PC-3 (cell line): ENCODE measurements around the gene LHFPL5. TPM values are rescaled to one million over a fixed set of nuclear protein-coding genes. Genes with fewer than 3 reads are reported as not detected.

Source experiments
- ATAC-seq: fragments of 200-7000 bp; cut with Tn5 transposase; 2 replicates; pipeline ENCODE4 v1.9.1; 2020; ENCODE audit warnings: mild to moderate bottlenecking, moderate library complexity
- BruUV-seq: library from RNA; stranded (reverse); fragments of 400-500 nt; replicated peaks from 2 replicates; lab custom pipeline; 2021; lab: Mats Ljungman, UMichigan
- CTCF ChIA-PET: fragments of 300-600 bp; sonication (Branson Sonifier 250); formaldehyde crosslinking; loops from one replicate; lab custom pipeline; 2022; ENCODE audit warnings: antibody characterized with exemption; lab: Charles Lee
- POLR2A ChIA-PET: fragments of 300-600 bp; sonication (Branson Sonifier 250); formaldehyde crosslinking; loops from one replicate; lab custom pipeline; 2022; ENCODE audit warnings: antibody characterized with exemption; ENCODE audit not compliant: unreplicated experiment; lab: Charles Lee
- DNase-seq: peaks from one replicate; pipeline ENCODE4 v3.0.0-alpha.2; 2015
- H2AFZ ChIP-seq: fragments of 300-600 bp; sonication (generic); 2 replicates; pipeline ENCODE4 v1.6.0; 2016; ENCODE audit warnings: antibody characterized with exemption, low read length
- H3F3A ChIP-seq: fragments of 300-600 bp; sonication (generic); one replicate; pipeline ENCODE4 v1.6.0; 2017; ENCODE audit warnings: antibody characterized with exemption, low read length, control low read depth, mild to moderate bottlenecking; ENCODE audit not compliant: unreplicated experiment
- H3K27ac ChIP-seq: fragments of 300-600 bp; sonication (generic); 2 replicates; pipeline ENCODE4 v1.5.1; 2016; ENCODE audit warnings: mild to moderate bottlenecking, low read length
- H3K27me3 ChIP-seq: fragments of 300-600 bp; sonication (generic); 2 replicates; pipeline ENCODE4 v1.6.1; 2016; ENCODE audit warnings: low read length, mixed read lengths
- H3K36me3 ChIP-seq: fragments of 300-600 bp; sonication (generic); 2 replicates; pipeline ENCODE4 v1.6.1; 2016; ENCODE audit warnings: low read depth, mixed run types, low read length, mixed read lengths
- H3K4me1 ChIP-seq: fragments of 300-600 bp; sonication (generic); 2 replicates; pipeline ENCODE4 v1.5.1; 2016; ENCODE audit warnings: low read length; ENCODE audit not compliant: insufficient read depth
- H3K4me2 ChIP-seq: fragments of 300-600 bp; sonication (generic); 2 replicates; pipeline ENCODE4 v1.6.0; 2016; ENCODE audit warnings: low read length
- H3K4me3 ChIP-seq: fragments of 300-600 bp; sonication (generic); 2 replicates; pipeline ENCODE4 v1.5.1; 2016; ENCODE audit warnings: mild to moderate bottlenecking, low read length, mixed read lengths
- H3K79me2 ChIP-seq: fragments of 300-600 bp; sonication (generic); 2 replicates; pipeline ENCODE4 v1.6.1; 2017; ENCODE audit warnings: low read length, mixed read lengths
- H3K9ac ChIP-seq: fragments of 300-600 bp; sonication (generic); 2 replicates; pipeline ENCODE4 v1.6.0; 2016; ENCODE audit warnings: mild to moderate bottlenecking, low read length
- H3K9me2 ChIP-seq: fragments of 300-600 bp; sonication (generic); replicated peaks from 2 replicates; pipeline ENCODE4 v1.6.1; 2016; ENCODE audit warnings: mixed run types, low read length, mixed read lengths
- H3K9me3 ChIP-seq: fragments of 300-600 bp; sonication (generic); 2 replicates; pipeline ENCODE4 v1.6.1; 2016; ENCODE audit warnings: low read length, mixed read lengths
- H4K20me1 ChIP-seq: fragments of 300-600 bp; sonication (generic); 2 replicates; pipeline ENCODE4 v1.6.1; 2016; ENCODE audit warnings: low read length, mixed read lengths
- CTCF ChIP-seq: fragments of 300-600 bp; sonication (generic); conservative IDR thresholded peaks from 2 replicates; pipeline ENCODE4 v1.5.1; 2017; ENCODE audit warnings: antibody characterized with exemption, low read depth, mild to moderate bottlenecking, low read length
- EZH2 ChIP-seq: fragments of 300-600 bp; sonication (generic); IDR thresholded peaks from one replicate; pipeline ENCODE4 v1.6.1; 2017; ENCODE audit warnings: antibody characterized with exemption, mild to moderate bottlenecking, low read length; ENCODE audit not compliant: unreplicated experiment
- EZH2phosphoT487 ChIP-seq: fragments of 300-600 bp; sonication (generic); IDR thresholded peaks from 2 replicates; pipeline ENCODE4 v1.6.1; 2018; ENCODE audit warnings: mild to moderate bottlenecking, antibody characterized with exemption, low read length, borderline replicate concordance
- intact Hi-C: fragments of 100-400 bp; cut with micrococcal nuclease; formaldehyde crosslinking; loops from 2 replicates; pipeline ENCODE4 v1.9.0; 2023
- total RNA-seq: library from RNA; depleted of rRNA; stranded (reverse); fragments of >200 nt; gene quantifications from 2 replicates; pipeline ENCODE4 v1.2.3, GENCODE V29; 2014

Gene LHFPL5
- total RNA-seq, 1 experiment from 2014 or later, result not detected

- no peaks in the 10 kb centered on the region for H4K20me1 ChIP-seq
- ChIA-PET CTCF (no interaction called here), POLR2A (no interaction called here)
- H3K27ac ChIP-seq, result no peak overlapping the region
- no peaks in the 10 kb centered on the region for H3K27me3 ChIP-seq
- no peak overlapping the region for H3K4me3 ChIP-seq
- no peak overlapping the region for H3K4me2 ChIP-seq
- H3K9ac ChIP-seq, result no peak overlapping the region
- TF ChIP-seq CTCF (no peak), EZH2phosphoT487 (no peak), EZH2 (no peak)
- DNase-seq, result no peak
- no peaks in the 10 kb centered on the region for H3K36me3 ChIP-seq
- H3K79me2 ChIP-seq, result no peaks in the 10 kb centered on the region
- BruUV-seq, result no TSS peak
- no peaks in the 10 kb centered on the region for H3F3A ChIP-seq
- ATAC-seq, result no peak
- intact Hi-C loops, result no loop called here
- H2AFZ ChIP-seq, result no peak overlapping the region
- H3K9me3 ChIP-seq, result no peaks in the 10 kb centered on the region
- no peaks in the 10 kb centered on the region for H3K9me2 ChIP-seq
- no peaks in the 10 kb centered on the region for H3K4me1 ChIP-seq
Observed at GRCh38 chr6:35778437-35778836, 26.7 kb upstream of the LHFPL5 start.

- Histone ChIP-seq H3K27ac (no peak within 1 kb of the TSS), H4K20me1 (no peaks in the 10 kb centered on the region), H3K9me2 (no peaks in the 10 kb centered on the region), H3K4me2 (no peak within 1 kb of the TSS), H3K4me1 (no peaks in the 10 kb centered on the region), H3K36me3 (no peaks in the 10 kb centered on the region), H3K27me3 (no peaks in the 10 kb centered on the region), H3F3A (no peaks in the 10 kb centered on the region), H3K9ac (no peak within 1 kb of the TSS), H3K9me3 (no peaks in the 10 kb centered on the region), H2AFZ (no peak within 1 kb of the TSS), H3K4me3 (no peak within 1 kb of the TSS), H3K79me2 (no peaks in the 10 kb centered on the region)
- intact Hi-C loops, result no loop called here
- ChIA-PET CTCF (no interaction called here), POLR2A (no interaction called here)
- ATAC-seq (no peak), DNase-seq (no peak)
- no TSS peak for BruUV-seq
- TF ChIP-seq EZH2phosphoT487 (no peak), EZH2 (no peak), CTCF (no peak)
Observed at GRCh38 chr6:35780719-35781118, 24.4 kb upstream of the LHFPL5 start, which contains the start of gene CLPSL1. Gene CLPSL1, plus strand, starts transcription at chr6:35781019. Its CDS starts 92 bp downstream, at chr6:35781111.

- no TSS peak for BruUV-seq
Observed at GRCh38 chr6:35781290-35781689, 23.9 kb upstream of the LHFPL5 start.

More at GRCh38 chr6:35781290-35781689, 23.9 kb upstream of the LHFPL5 start:
- intact Hi-C loops, result no loop called here
- Histone ChIP-seq H3K79me2 (no peaks in the 10 kb centered on the region), H3K9me3 (no peaks in the 10 kb centered on the region), H3K4me3 (no peak overlapping the region), H3K4me2 (no peak overlapping the region), H3K27ac (no peak overlapping the region), H3K4me1 (no peaks in the 10 kb centered on the region), H3F3A (no peaks in the 10 kb centered on the region), H4K20me1 (no peaks in the 10 kb centered on the region), H3K36me3 (no peaks in the 10 kb centered on the region), H3K9ac (no peak overlapping the region), H2AFZ (no peak overlapping the region), H3K27me3 (peaks cover 1% of the 10 kb centered on the region; the same call in 1 of the 2 replicates), H3K9me2 (no peaks in the 10 kb centered on the region)
- ChIA-PET CTCF (no interaction called here), POLR2A (no interaction called here)
- DNase-seq, result no peak
- TF ChIP-seq EZH2phosphoT487 (no peak), CTCF (no peak), EZH2 (no peak)
- no peak for ATAC-seq
